ENCODE results near the gene CLSTN2. TPM values are rescaled to one million over a fixed set of nuclear protein-coding genes. Genes with fewer than 3 reads are reported as not detected.

CLSTN2 gene
- polyA plus RNA-seq, 3 donors = 1.4 to 1.8 (median 1.7) TPM

GRCh38 chr3:140341817-140342403, 406.9 kb downstream of the CLSTN2 start:
- no peak for DNase-seq

- DNase-seq = no peak
Measured at GRCh38 chr3:140342668-140343067, 407.7 kb downstream of the CLSTN2 start.

GRCh38 chr3:140343211-140344081, 408.5 kb downstream of the CLSTN2 start:
- DNase-seq = no peak

DNA sequence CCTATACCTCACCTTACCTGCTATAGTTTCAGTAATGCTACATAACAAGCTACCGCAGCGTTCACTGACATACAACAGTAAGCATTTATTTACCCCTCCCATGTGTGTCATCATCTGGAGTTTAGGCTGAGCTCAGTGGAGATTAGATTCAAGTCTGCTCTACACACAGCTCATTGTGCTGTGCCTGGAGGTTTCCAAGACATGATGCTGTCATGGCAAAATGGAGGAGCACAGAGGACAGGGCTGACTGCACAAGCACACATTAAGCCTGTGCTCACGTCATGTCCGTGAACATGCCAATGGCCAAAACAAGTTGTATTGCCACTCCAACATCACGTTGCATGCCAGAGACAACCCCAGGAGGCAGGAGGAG, 409.1 kb downstream of the CLSTN2 start:
- DNase-seq = no peak

GRCh38 chr3:140344601-140345205, 409.7 kb downstream of the CLSTN2 start:
- DNase-seq = no peak

- DNase-seq = no peak
Measured at GRCh38 chr3:140347151-140347550, 412.2 kb downstream of the CLSTN2 start.

GRCh38 chr3:140349938-140350337, 415.0 kb downstream of the CLSTN2 start:
- DNase-seq = no peak

DNA sequence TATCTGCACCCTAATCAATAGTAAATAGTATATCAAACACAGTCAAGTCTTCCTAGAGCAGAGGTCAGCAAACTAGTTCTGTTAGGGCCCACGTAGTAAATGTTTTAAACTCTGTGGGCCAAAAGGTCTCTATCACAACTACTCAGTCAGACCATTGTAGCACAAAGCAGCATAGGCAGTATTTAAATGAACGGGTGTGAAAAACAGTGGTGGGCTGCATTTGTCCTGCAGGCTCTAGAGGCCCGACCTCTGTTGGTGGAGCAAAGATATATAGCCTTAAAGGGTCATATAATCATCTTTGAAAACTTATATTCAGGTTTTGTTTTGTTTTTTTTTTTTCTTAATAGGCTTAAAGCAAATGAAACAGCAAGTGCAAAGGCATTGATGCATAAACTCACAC, 416.5 kb downstream of the CLSTN2 start:
- DNase-seq = no peak

DNA sequence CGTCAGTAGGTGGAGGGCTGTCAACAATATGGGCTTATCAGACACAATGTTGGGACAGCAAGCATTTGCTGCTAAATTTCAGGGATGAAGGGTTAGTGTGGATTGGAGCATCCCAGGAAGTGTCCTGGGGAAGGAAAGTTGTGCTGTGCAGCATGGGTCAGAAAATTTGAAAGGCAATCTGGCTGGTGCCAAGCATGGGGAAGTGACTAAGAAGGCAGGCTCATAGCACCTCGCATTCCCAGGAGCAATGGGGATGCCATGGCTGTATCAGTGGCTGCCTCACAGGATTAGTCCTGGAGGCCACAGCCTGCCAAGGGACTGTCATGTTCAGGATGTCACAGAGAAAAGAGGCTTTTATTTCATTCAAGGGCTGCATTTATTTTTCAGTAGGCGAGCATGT, 420.5 kb downstream of the CLSTN2 start:
- no peak for DNase-seq

DNA sequence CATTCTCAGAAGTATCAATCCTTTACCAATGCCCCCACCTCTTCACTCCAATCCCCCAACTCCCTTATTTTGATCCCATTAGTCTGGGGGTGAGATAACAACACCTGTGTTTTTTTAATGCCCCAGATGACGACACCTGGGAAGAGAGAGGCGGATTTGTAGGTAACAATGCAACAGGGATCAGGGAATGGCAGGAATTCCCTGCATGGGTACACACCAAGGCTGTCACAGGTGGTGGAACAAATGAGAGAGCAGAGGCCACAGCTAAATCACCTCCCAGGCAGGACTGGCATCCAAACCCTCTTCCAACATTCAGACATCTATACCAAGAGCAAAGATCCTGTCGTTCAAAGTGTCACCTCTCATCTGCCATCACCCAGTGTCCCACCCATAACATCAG, 423.7 kb downstream of the CLSTN2 start:
- peak; percentile 52 for DNase-seq

- DNase-seq = no peak
Measured at GRCh38 chr3:140359233-140359995, 424.4 kb downstream of the CLSTN2 start.

- DNase-seq = no peak
Measured at GRCh38 chr3:140360332-140360731, 425.3 kb downstream of the CLSTN2 start.

DNA sequence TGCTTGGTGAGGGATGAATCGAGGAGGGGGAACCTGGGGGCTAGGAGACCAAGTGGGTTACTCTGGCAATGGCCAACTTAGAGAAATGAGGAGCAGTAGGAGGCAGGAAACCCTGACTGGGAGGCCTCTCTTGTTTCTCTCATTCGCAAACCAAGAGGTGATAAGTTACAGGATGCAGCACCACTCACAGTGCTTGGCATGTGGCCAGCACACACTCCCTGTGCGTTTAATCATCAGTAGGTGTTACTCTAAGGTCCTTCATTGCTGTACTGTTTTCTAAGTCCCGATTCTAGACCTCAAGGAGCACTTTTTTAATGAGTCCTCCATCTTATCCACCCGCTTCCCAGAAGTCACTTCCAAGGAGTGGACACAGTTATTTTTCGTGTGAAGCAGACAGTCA, 428.8 kb downstream of the CLSTN2 start:
- DNase-seq = no peak

DNA sequence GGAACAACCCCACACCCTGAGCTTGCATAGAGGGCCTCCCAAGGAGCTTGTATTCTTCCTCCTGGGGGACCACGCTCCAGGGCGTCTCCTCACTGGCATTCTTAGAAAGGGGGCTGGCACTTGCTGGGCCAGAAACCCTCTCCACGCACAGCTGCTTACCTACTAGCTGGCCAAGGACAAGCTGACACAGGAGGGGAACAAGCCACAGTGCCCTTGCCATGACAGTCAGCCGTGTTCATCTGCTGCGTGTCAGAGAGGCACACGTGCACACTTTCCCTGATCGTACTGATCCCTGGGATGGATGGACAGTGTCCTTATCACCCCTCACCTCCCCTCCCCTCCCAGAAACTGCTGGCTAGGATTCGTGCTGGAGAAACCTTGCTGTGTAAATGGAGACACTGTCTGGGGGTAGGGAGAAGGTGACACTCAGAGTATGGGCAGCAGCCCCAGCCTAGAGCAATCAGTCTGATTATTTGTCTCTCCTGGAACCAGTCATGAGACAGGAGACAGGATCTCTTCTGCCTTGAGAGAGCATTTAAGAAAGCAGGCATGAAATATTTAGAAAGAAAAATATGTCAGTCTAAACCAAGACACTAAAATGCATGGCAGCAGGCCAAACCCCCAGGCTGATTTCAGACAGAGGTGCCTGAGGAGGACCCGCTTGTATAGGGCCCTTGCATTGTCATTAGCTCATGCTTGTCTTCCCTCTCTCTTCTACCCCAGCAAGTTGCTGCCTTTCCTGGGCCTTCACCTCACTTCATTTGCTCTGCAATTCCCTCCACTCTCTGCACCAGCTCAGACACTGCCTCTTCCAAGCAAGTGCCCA, 431.1 kb downstream of the CLSTN2 start:
- DNase-seq = no peak

DNA sequence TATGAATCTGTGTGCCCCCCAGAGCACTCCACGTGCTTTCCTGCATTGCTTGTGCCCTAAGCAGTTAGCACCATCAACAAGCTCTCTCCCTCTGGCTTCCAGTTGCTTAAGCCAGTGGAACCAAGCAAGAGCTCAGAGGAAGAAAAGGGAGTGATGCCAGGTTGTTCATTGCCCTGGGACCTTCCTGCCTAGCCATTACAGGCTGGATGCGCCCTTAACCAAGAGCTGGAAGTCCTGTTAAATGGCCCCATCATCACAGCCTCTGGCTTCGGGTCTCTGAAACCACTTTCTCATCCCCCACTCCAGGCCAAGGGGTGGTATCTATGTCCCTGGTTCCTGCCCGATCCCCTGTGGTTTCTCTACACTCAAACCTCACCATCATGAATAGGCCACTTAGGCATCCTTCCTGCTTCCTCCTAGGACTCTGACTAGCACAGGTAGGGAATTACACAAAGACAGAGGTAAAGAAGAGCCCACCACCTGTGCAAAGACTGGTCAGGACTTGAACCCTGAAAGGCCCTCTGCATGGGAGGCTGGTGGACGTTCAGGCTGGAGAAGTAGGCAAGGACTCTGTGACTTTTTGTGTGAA, 433.3 kb downstream of the CLSTN2 start:
- DNase-seq = no peak

GRCh38 chr3:140370686-140371085, 435.7 kb downstream of the CLSTN2 start:
- DNase-seq = no peak

DNA sequence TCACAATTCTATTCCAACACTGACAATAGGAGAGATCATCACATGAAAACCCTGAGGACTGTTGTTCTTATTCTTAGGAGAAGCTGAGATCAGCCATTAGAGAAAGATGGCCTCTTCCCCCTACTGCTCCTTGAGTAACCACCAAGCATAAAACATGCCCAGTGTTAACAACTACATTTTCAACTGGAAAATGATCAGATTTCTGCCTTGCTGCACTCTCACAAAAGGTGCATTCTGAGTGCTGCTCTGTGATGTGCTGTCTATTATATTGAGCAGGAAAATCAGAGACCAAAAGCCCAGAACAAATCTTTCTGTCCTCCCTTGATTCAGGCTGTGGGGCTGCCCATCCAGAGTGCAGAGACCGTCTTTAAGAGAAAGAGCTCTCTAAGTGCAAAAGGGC, 438.2 kb downstream of the CLSTN2 start:
- no peak for DNase-seq

DNA sequence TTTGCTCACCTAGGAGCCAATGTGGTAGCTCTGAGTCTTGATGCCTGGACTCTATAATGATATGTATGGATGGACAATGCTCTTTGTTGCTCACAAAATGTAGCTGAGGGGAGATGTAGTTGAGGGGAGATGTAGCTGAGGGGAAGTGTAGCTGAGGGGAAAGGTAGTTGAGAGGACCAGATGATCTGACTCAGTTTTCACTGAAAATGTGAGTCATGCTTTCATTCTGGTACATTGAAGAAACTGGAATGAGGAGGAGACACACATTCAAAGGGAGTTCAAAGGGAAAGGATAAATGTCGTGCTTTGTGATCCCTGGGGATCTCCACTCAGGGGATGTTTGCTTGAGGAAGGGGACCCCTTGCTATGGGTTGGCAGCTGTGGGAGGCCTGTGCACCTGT, 440.0 kb downstream of the CLSTN2 start:
- no peak for DNase-seq

DNA sequence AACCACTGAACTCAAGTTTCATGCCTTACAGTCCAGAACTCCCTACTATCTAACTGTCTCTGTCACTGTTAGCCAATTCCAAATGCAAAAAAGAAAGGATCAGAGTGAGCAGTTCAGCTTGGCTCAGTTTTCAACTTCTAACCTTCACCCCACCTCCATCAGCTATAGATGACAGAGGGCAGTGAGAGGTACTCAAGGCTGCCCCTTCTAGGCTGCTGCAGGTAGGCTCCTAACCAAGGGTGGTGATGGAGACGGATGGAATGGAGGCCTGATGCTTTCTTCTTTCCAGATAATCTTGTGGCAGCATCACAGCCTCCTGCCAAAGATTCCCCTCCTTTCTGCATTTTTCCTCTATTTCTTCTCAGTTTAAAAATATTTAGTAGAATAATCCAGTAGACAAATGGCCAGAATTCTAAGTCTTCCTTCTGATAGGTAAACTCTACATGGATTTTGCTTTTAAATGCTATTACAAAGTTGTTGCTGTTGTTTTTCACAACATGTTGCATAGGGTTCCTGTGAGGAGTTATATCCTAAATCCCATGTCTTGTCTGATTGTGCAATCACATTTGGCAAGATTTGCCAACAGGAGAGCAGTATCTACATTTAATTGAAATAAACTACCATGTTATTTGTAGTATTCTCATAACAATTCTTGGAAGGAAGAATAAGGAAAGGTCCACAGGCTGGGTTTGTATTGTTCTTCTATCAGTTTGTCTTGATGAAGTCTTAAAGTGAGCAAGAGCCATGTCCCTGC, 441.3 kb downstream of the CLSTN2 start:
- DNase-seq = no peak

DNA sequence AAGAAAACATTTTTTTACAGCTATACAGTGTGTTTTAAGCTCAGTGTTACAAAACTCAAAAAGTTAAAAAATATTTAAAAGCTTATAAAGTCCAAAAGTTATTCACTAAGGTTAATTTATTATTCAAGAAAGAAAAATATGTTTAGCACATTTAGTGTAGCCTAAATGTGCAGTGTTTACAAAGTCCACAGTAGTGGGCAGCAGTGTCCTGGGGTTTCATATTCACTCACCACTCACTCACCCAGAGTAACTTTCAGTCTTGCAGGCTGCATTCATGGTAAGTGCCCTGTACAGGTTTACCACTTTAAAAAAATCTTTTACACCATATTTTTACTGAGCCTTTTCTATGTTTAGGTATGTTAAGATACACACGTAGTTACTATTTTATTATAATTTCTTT, 442.7 kb downstream of the CLSTN2 start:
- DNase-seq = no peak

All from renal pelvis (tissue), 4 donors.